Measurements from ENCODE around the gene RAP2B.

GRCh38 chr3:153172796-153173757 is 11.1 kb downstream of the RAP2B start:
- TF ChIP-seq, protein P1, sequence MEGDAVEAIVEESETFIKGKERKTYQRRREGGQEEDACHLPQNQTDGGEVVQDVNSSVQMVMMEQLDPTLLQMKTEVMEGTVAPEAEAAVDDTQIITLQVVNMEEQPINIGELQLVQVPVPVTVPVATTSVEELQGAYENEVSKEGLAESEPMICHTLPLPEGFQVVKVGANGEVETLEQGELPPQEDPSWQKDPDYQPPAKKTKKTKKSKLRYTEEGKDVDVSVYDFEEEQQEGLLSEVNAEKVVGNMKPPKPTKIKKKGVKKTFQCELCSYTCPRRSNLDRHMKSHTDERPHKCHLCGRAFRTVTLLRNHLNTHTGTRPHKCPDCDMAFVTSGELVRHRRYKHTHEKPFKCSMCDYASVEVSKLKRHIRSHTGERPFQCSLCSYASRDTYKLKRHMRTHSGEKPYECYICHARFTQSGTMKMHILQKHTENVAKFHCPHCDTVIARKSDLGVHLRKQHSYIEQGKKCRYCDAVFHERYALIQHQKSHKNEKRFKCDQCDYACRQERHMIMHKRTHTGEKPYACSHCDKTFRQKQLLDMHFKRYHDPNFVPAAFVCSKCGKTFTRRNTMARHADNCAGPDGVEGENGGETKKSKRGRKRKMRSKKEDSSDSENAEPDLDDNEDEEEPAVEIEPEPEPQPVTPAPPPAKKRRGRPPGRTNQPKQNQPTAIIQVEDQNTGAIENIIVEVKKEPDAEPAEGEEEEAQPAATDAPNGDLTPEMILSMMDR (IDR thresholded peaks at IDR 0.05 in 8 of 11, conservative IDR thresholded peaks at IDR 0.05 in 3 of 11) = no peak
- no peak for TF ChIP-seq POLR2AphosphoS5 (IDR thresholded peaks at IDR 0.05)
